IMR-90 (cell line): Measurements from ENCODE around the gene SMAD2. TPM values are rescaled to one million over a fixed set of nuclear protein-coding genes. Genes with fewer than 3 reads are reported as not detected.

ENCODE experiments used
- ATAC-seq: fragments of 200-7000 bp; cut with Tn5 transposase; 2 replicates; pipeline ENCODE4 v1.9.1; 2020; ENCODE audit warnings: low read depth, mild to moderate bottlenecking, moderate library complexity
- BruUV-seq: library from RNA; stranded (reverse); fragments of 400-500 nt; replicated peaks from 2 replicates; lab custom pipeline; 2021; lab: Mats Ljungman, UMichigan
- CTCF ChIA-PET: fragments of 300-600 bp; formaldehyde crosslinking; extraction: SDS; loops from one replicate; lab custom pipeline; 2021; ENCODE audit warnings: antibody characterized with exemption; lab: Yijun Ruan, JAX
- POLR2A ChIA-PET: fragments of 300-600 bp; sonication (Branson Sonifier 250); formaldehyde crosslinking; loops from one replicate; lab custom pipeline; 2022; ENCODE audit warnings: antibody characterized with exemption; ENCODE audit not compliant: unreplicated experiment; lab: Charles Lee
- DNase-seq: peaks from one replicate; pipeline ENCODE4 v3.0.0; 2013
- H2AFZ ChIP-seq: replicated peaks from 2 replicates; pipeline ENCODE3; 2013; ENCODE audit warnings: low read length, mild to moderate bottlenecking; ENCODE audit not compliant: poor library complexity
- H2AK5ac ChIP-seq: 2 replicates; pipeline ENCODE4 v1.6.1; 2013; ENCODE audit warnings: low read depth, low read length, inconsistent platforms
- H2AK9ac ChIP-seq: replicated peaks from 2 replicates; pipeline ENCODE3; 2013; ENCODE audit warnings: mild to moderate bottlenecking, low read depth, low read length, moderate library complexity; ENCODE audit not compliant: poor library complexity
- H2BK120ac ChIP-seq: 2 replicates; pipeline ENCODE4 v1.6.1; 2013; ENCODE audit warnings: low read depth, low read length, inconsistent platforms
- H2BK15ac ChIP-seq: 3 replicates; pipeline ENCODE4 v1.6.1; 2013; ENCODE audit warnings: low read depth, low read length, inconsistent platforms
- H2BK20ac ChIP-seq: 2 replicates; pipeline ENCODE4 v1.6.1; 2013; ENCODE audit warnings: low read depth, mild to moderate bottlenecking, inconsistent platforms, low read length, moderate library complexity
- H2BK5ac ChIP-seq: 2 replicates; pipeline ENCODE4 v1.6.1; 2013; ENCODE audit warnings: mild to moderate bottlenecking, low read depth, low read length, inconsistent platforms; ENCODE audit not compliant: poor library complexity, severe bottlenecking
- H3K14ac ChIP-seq: replicated peaks from 2 replicates; pipeline ENCODE4 v1.6.1; 2013; ENCODE audit warnings: low read depth, low read length, inconsistent platforms
- H3K18ac ChIP-seq: 2 replicates; pipeline ENCODE4 v1.6.1; 2013; ENCODE audit warnings: low read depth, low read length, control low read depth
- H3K23ac ChIP-seq: 2 replicates; pipeline ENCODE4 v1.6.1; 2013; ENCODE audit warnings: low read depth, low read length, inconsistent platforms
- H3K27ac ChIP-seq: 2 replicates; pipeline ENCODE4 v1.5.1; 2013; ENCODE audit warnings: mild to moderate bottlenecking, control low read depth, low read length; ENCODE audit not compliant: insufficient read depth
- H3K27me3 ChIP-seq: 2 replicates; pipeline ENCODE4 v1.6.1; 2013; ENCODE audit warnings: low read length; ENCODE audit not compliant: control insufficient read depth, insufficient read depth
- H3K36me3 ChIP-seq: 2 replicates; pipeline ENCODE4 v1.6.1; 2013; ENCODE audit warnings: low read length, mixed read lengths; ENCODE audit not compliant: control insufficient read depth, insufficient read depth
- H3K4ac ChIP-seq: 2 replicates; pipeline ENCODE4 v1.6.1; 2013; ENCODE audit warnings: low read depth, low read length, inconsistent platforms
- H3K4me1 ChIP-seq: 2 replicates; pipeline ENCODE4 v1.6.1; 2013; ENCODE audit warnings: low read length, mixed read lengths; ENCODE audit not compliant: control insufficient read depth, insufficient read depth
- H3K4me2 ChIP-seq: 2 replicates; pipeline ENCODE4 v1.6.1; 2013; ENCODE audit warnings: low read depth, mild to moderate bottlenecking, control low read depth, low read length, moderate library complexity
- H3K4me3 ChIP-seq: 2 replicates; pipeline ENCODE4 v1.5.1; 2013; ENCODE audit warnings: low read depth, mild to moderate bottlenecking, control low read depth, low read length, moderate library complexity; ENCODE audit not compliant: insufficient read depth
- H3K56ac ChIP-seq: 2 replicates; pipeline ENCODE4 v1.6.1; 2013; ENCODE audit warnings: low read length, inconsistent platforms; ENCODE audit not compliant: insufficient read depth; ENCODE audit errors: extremely low read depth
- H3K79me1 ChIP-seq, 2 experiments: 2 replicates each; pipeline ENCODE4 v1.6.1; 2013; ENCODE audit warnings: low read length in 2 of 2, inconsistent platforms in 1 of 2, low read depth in 1 of 2
- H3K9ac ChIP-seq: 2 replicates; pipeline ENCODE4 v1.6.1; 2013; ENCODE audit warnings: low read depth, low read length, control low read depth
- H3K9me1 ChIP-seq: 2 replicates; pipeline ENCODE4 v1.6.1; 2013; ENCODE audit warnings: low read length, inconsistent platforms; ENCODE audit not compliant: insufficient read depth
- H3K9me3 ChIP-seq: 2 replicates; pipeline ENCODE4 v1.6.1; 2013; ENCODE audit warnings: low read length; ENCODE audit not compliant: control insufficient read depth, insufficient read depth
- H4K20me1 ChIP-seq: 2 replicates; pipeline ENCODE4 v1.6.1; 2013; ENCODE audit warnings: low read length, inconsistent platforms; ENCODE audit not compliant: insufficient read depth
- H4K5ac ChIP-seq: 2 replicates; pipeline ENCODE4 v1.6.1; 2013; ENCODE audit warnings: mild to moderate bottlenecking, low read depth, low read length, control low read depth
- H4K8ac ChIP-seq, 2 experiments: 2 replicates each; pipeline ENCODE4 v1.6.1; 2013; ENCODE audit warnings: low read depth in 2 of 2, low read length in 2 of 2, control low read depth in 1 of 2, inconsistent platforms in 1 of 2
- H4K91ac ChIP-seq: 2 replicates; pipeline ENCODE4 v1.6.1; 2013; ENCODE audit warnings: low read depth, low read length, inconsistent platforms; ENCODE audit not compliant: insufficient read depth
- BHLHE40 ChIP-seq: fragments of 150-350 bp; IDR thresholded peaks from 2 replicates; pipeline ENCODE4 v1.6.1; 2016; ENCODE audit warnings: mild to moderate bottlenecking, low read depth, low read length
- CEBPB ChIP-seq: IDR thresholded peaks from 2 replicates; pipeline ENCODE4 v1.6.1; 2012; ENCODE audit warnings: low read depth, low read length, improper control_type of control experiment
- CHD1 ChIP-seq: IDR thresholded peaks from 2 replicates; pipeline ENCODE4 v1.6.1; 2012; ENCODE audit warnings: low read depth, low read length, improper control_type of control experiment
- FOS ChIP-seq: fragments of 150-350 bp; IDR thresholded peaks from 2 replicates; pipeline ENCODE4 v1.6.1; 2016; ENCODE audit warnings: low read depth, low read length
- MAFK ChIP-seq: IDR thresholded peaks from 2 replicates; pipeline ENCODE4 v1.6.1; 2012; ENCODE audit warnings: low read depth, low read length, improper control_type of control experiment
- MAZ ChIP-seq: IDR thresholded peaks from 2 replicates; pipeline ENCODE4 v1.6.1; 2012; ENCODE audit warnings: low read depth, mild to moderate bottlenecking, low read length, improper control_type of control experiment, moderate library complexity, borderline replicate concordance
- NFE2L2 ChIP-seq: fragments of 150-350 bp; IDR thresholded peaks from 2 replicates; pipeline ENCODE4 v1.6.1; 2016; ENCODE audit warnings: low read depth, mild to moderate bottlenecking, low read length
- POLR2A ChIP-seq: IDR thresholded peaks from 2 replicates; pipeline ENCODE4 v1.6.1; 2012; ENCODE audit warnings: mild to moderate bottlenecking, low read depth, low read length
- RAD21 ChIP-seq: IDR thresholded peaks from 2 replicates; pipeline ENCODE4 v1.6.1; 2012; ENCODE audit warnings: low read length, improper control_type of control experiment
- RCOR1 ChIP-seq: IDR thresholded peaks from 2 replicates; pipeline ENCODE4 v1.6.1; 2012; ENCODE audit warnings: mild to moderate bottlenecking, low read length, improper control_type of control experiment; ENCODE audit not compliant: insufficient replicate concordance
- RFX5 ChIP-seq: IDR thresholded peaks from 2 replicates; pipeline ENCODE4 v1.8.0; 2012; ENCODE audit warnings: low read depth, mild to moderate bottlenecking, low read length, moderate library complexity
- SMC3 ChIP-seq: fragments of 150-350 bp; IDR thresholded peaks from 2 replicates; pipeline ENCODE4 v1.6.1; 2016; ENCODE audit warnings: low read depth, mild to moderate bottlenecking, antibody characterized with exemption, low read length, moderate library complexity
- WGBS, 2 experiments: methylation state at CpG; one replicate each; pipeline versions ENCODE4 v1.1.5 to v1.1.7; 2013; ENCODE audit warnings: missing lambda C conversion rate in 2 of 2; ENCODE audit not compliant: insufficient read length in 1 of 2; ENCODE audit errors: extremely low coverage in 2 of 2; 5-methylcytosine and 5-hydroxymethylcytosine counted together
- dilution Hi-C: fragments of 300-500 bp; cut with HindIII; formaldehyde crosslinking; loops from one replicate; pipeline ENCODE4 v1.14.3; 2018; ENCODE audit warnings: low sequenced_read_pairs; ENCODE audit not compliant: unreplicated experiment
- in situ Hi-C: fragments of 300-500 bp; cut with MboI; formaldehyde crosslinking; loops from 3 replicates; pipeline ENCODE4 v1.14.3; 2019; ENCODE audit warnings: low sequenced_read_pairs, inconsistent platforms, mixed read lengths
- intact Hi-C: fragments of 100-400 bp; cut with micrococcal nuclease; formaldehyde crosslinking; loops from 2 replicates; pipeline ENCODE4 v1.10.0; 2022
- polyA plus RNA-seq, 3 experiments: library from polyadenylated mRNA; depleted of rRNA; stranded (reverse); fragments of >200 nt; gene quantifications; 2 replicates each; pipeline ENCODE4 v1.2.3, GENCODE V29; 2012; ENCODE audit warnings: low replicate concordance in 1 of 3
- total RNA-seq: library from RNA; depleted of rRNA; stranded (reverse); fragments of >200 nt; gene quantifications from 2 replicates; pipeline ENCODE4 v1.2.3, GENCODE V29; 2012
- TF ChIP-seq, protein P1 (sequence below): fragments of 150-350 bp; IDR thresholded peaks from 2 replicates; pipeline ENCODE4 v1.6.1; 2016; ENCODE audit warnings: low read depth, mild to moderate bottlenecking, low read length, moderate library complexity, borderline replicate concordance
- TF ChIP-seq, protein P2 (sequence below): fragments of 150-350 bp; IDR thresholded peaks from 2 replicates; pipeline ENCODE4 v1.6.1; 2017; ENCODE audit warnings: mild to moderate bottlenecking, antibody characterized with exemption, low read length, low read depth
- TF ChIP-seq, protein P3 (sequence below): conservative IDR thresholded peaks from 2 replicates; pipeline ENCODE4 v1.5.1; 2012; ENCODE audit warnings: mild to moderate bottlenecking, low read depth, low read length, improper control_type of control experiment

SMAD2 gene
- total and polyA plus RNA-seq, 2 of the 4 experiments (the other 2 are of a cell fraction), result 41.7 to 171 TPM

DNA sequence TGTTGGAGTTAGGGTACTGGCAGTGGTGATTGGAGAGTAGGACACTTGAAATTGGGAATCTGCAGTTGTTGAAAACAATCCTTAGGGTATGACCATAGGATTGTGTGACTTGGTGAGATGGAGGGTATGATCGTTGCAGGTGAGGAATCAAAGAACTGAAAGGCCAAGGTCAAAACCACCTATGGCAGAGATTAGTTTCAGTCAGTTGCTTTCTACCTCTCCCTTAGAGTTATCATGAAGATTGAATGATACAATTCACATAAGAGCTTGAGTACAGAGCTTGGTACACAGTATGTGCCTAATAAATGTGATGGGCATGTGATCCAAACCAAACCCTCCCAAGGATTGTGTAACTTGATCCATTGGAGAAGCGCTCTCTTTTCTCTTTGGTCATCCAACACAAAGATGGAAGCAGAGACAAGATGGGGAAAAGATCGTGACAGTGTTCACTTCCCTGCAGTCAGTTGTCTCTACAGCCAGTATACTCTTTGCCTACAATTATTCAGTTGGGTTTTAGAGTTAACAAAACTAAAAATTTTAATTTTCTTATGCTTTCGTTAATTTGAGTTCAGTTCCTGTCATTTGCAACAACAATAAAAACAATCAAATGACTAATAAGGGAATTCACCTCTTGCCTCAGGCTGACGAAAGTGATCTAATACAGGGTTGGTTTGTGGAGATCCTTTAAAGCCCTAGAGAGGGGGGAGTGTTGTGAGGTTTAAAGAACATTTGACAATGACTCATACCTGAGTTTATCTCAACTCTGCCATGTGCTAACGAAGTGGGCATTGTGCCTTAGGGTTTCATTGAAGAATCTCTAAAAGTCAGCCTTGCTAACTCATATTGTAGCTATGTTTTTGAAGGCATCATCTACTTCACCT, 14.8 kb upstream of the SMAD2 start:
- H2BK15ac ChIP-seq, result no peak overlapping the region
- H4K5ac ChIP-seq, result no peak overlapping the region
- H2BK120ac ChIP-seq, result no peak overlapping the region
- no peak overlapping the region for H4K91ac ChIP-seq
- H3K4me2 ChIP-seq, result no peak overlapping the region
- no peak overlapping the region for H3K9ac ChIP-seq
- H2AFZ ChIP-seq, result no peak overlapping the region
- H3K14ac ChIP-seq, result no peak overlapping the region
- ChIA-PET POLR2A (no interaction called here), CTCF (no interaction called here)
- no peak overlapping the region for H3K18ac ChIP-seq
- H3K9me3 ChIP-seq, result no peaks in the 10 kb centered on the region
- ATAC-seq (no peak), DNase-seq (peak; percentile 25)
- H3K4me3 ChIP-seq, result no peak overlapping the region
- no peak overlapping the region for H3K23ac ChIP-seq
- no CpG with 5 or more reads among the region's 6 CpGs for WGBS, 2 experiments
- no peak overlapping the region for H3K27ac ChIP-seq
- no peak overlapping the region for H2AK9ac ChIP-seq
- no peak overlapping the region for H2BK5ac ChIP-seq
- dilution Hi-C loops (no loop called here), intact Hi-C loops (no loop called here), in situ Hi-C loops (no loop called here)
- H4K20me1 ChIP-seq, result no peaks in the 10 kb centered on the region
- no peak overlapping the region for H2BK20ac ChIP-seq
- no TSS peak for BruUV-seq
- H2AK5ac ChIP-seq, result no peak overlapping the region
- no peaks in the 10 kb centered on the region for H3K79me1 ChIP-seq
- no peak overlapping the region for H3K4ac ChIP-seq
- H3K56ac ChIP-seq, result no peak overlapping the region
- H3K36me3 ChIP-seq, result no peaks in the 10 kb centered on the region
- no peak overlapping the region for H4K8ac ChIP-seq
- H3K27me3 ChIP-seq, result peaks cover 3% of the 10 kb centered on the region; the same call in 1 of the 2 replicates
- H3K9me1 ChIP-seq, result no peaks in the 10 kb centered on the region
- no peaks in the 10 kb centered on the region for H3K4me1 ChIP-seq
- no peak for TF ChIP-seq RAD21
- no peak for TF ChIP-seq CHD1
- TF ChIP-seq NFE2L2, result no peak
- TF ChIP-seq, protein P1, sequence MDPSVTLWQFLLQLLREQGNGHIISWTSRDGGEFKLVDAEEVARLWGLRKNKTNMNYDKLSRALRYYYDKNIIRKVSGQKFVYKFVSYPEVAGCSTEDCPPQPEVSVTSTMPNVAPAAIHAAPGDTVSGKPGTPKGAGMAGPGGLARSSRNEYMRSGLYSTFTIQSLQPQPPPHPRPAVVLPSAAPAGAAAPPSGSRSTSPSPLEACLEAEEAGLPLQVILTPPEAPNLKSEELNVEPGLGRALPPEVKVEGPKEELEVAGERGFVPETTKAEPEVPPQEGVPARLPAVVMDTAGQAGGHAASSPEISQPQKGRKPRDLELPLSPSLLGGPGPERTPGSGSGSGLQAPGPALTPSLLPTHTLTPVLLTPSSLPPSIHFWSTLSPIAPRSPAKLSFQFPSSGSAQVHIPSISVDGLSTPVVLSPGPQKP, result no peak
- TF ChIP-seq MAZ, result no peak
- TF ChIP-seq FOS, result no peak
- no peak for TF ChIP-seq POLR2A
- TF ChIP-seq, protein P2, sequence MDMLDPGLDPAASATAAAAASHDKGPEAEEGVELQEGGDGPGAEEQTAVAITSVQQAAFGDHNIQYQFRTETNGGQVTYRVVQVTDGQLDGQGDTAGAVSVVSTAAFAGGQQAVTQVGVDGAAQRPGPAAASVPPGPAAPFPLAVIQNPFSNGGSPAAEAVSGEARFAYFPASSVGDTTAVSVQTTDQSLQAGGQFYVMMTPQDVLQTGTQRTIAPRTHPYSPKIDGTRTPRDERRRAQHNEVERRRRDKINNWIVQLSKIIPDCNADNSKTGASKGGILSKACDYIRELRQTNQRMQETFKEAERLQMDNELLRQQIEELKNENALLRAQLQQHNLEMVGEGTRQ, result no peak
- TF ChIP-seq CEBPB, result no peak
- TF ChIP-seq, protein P3, sequence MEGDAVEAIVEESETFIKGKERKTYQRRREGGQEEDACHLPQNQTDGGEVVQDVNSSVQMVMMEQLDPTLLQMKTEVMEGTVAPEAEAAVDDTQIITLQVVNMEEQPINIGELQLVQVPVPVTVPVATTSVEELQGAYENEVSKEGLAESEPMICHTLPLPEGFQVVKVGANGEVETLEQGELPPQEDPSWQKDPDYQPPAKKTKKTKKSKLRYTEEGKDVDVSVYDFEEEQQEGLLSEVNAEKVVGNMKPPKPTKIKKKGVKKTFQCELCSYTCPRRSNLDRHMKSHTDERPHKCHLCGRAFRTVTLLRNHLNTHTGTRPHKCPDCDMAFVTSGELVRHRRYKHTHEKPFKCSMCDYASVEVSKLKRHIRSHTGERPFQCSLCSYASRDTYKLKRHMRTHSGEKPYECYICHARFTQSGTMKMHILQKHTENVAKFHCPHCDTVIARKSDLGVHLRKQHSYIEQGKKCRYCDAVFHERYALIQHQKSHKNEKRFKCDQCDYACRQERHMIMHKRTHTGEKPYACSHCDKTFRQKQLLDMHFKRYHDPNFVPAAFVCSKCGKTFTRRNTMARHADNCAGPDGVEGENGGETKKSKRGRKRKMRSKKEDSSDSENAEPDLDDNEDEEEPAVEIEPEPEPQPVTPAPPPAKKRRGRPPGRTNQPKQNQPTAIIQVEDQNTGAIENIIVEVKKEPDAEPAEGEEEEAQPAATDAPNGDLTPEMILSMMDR, result no peak
- TF ChIP-seq SMC3, result no peak
- no peak for TF ChIP-seq MAFK
- TF ChIP-seq RCOR1, result no peak
- no peak for TF ChIP-seq RFX5
- no peak for TF ChIP-seq BHLHE40
